ENCODE measurements around the gene ADCY1. TPM values are rescaled to one million over a fixed set of nuclear protein-coding genes. Genes with fewer than 3 reads are reported as not detected.
"Not testable (repeated sequence)": the region's sequence is repeated elsewhere in the genome, so short reads cannot be mapped to it uniquely, and the experiment has no call there.

The ADCY1 gene
- 0.10 and 0.15 TPM in 2 replicates for polyA plus RNA-seq (2011; rRNA removed)
- 0.18 and 0.26 TPM in 2 replicates for polyA minus RNA-seq (2011; rRNA and poly(A)+ RNA removed)

DNA sequence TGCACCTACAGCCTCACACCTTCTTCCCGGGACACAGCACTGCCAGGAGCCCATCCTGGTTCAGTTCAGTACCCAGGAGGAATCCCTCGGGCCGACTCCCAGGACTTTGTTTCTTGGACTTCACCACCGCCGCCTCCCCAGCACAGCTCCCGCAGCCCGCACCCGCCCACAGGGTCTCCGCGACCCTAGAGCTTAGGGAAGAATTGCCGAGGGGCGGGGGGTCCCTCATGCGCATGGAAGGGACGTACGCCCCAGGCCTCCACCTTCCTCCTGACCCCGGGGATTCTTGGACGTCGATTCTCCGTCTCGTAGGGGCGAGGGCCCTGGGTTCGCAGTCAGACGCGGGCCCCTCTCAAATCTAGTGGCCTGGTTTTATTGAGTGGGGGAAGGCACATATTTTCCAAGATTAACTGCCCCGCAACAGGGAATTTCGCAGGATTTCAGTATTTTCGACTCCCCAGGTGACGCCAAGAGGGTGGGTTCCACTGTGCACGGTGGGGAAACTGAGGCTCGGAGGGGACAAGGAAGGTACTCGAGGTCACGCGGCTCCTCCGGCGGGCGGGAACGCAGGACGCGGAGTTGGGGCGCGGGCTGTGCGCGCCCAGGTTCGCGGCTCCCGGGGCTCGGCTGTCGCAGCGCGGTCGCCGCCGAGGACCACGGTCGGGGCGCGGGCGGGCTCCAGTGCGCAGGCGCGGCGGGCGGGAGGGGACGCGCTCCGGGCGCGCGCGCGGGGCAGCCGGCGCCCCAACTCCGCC, at the start of gene ADCY1:
Gene ADCY1, plus strand, starts transcription at position 708 of the 755 bp plus-strand sequence. CDS start 176 bp downstream, outside the sequence.
- ChIA-PET CTCF (no interaction called here), POLR2A (no interaction called here)
- Histone ChIP-seq H3K27ac (ENCODE audit: low read depth, low read length) (no peak within 1 kb of the TSS), H3K9me3 (ENCODE audit: control insufficient read depth, insufficient read depth, low read length) (no peaks in the 10 kb centered on the region; the same call in 1 of the 2 replicates), H3K4me3 (ENCODE audit: low read depth, low read length) (peak within 1 kb of the TSS; percentile 51), H3K27me3 (ENCODE audit: control insufficient read depth, insufficient read depth, low read length) (peaks cover 69% of the 10 kb centered on the region)
- TF ChIP-seq, protein P1, sequence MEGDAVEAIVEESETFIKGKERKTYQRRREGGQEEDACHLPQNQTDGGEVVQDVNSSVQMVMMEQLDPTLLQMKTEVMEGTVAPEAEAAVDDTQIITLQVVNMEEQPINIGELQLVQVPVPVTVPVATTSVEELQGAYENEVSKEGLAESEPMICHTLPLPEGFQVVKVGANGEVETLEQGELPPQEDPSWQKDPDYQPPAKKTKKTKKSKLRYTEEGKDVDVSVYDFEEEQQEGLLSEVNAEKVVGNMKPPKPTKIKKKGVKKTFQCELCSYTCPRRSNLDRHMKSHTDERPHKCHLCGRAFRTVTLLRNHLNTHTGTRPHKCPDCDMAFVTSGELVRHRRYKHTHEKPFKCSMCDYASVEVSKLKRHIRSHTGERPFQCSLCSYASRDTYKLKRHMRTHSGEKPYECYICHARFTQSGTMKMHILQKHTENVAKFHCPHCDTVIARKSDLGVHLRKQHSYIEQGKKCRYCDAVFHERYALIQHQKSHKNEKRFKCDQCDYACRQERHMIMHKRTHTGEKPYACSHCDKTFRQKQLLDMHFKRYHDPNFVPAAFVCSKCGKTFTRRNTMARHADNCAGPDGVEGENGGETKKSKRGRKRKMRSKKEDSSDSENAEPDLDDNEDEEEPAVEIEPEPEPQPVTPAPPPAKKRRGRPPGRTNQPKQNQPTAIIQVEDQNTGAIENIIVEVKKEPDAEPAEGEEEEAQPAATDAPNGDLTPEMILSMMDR (IDR thresholded peaks at IDR 0.05; ENCODE audit: low read depth, low read length): no peak
- DNase-seq (ENCODE audit: low read depth, low spot score): no peak

- TF ChIP-seq, protein P1 (IDR thresholded peaks at IDR 0.05; ENCODE audit: low read depth, low read length): no peak
- Histone ChIP-seq H3K27ac (ENCODE audit: low read depth, low read length) (no peak overlapping the region), H3K9me3 (ENCODE audit: control insufficient read depth, insufficient read depth, low read length) (no peaks in the 10 kb centered on the region), H3K4me3 (ENCODE audit: low read depth, low read length) (no peak overlapping the region), H3K27me3 (ENCODE audit: control insufficient read depth, insufficient read depth, low read length) (no peaks in the 10 kb centered on the region)
- ChIA-PET POLR2A (no interaction called here), CTCF (no interaction called here)
- no peak for DNase-seq (ENCODE audit: low read depth, low spot score)
These were observed 49.7 kb upstream of the ADCY1 start for GRCh38 chr7:45524445-45524844.

GRCh38 chr7:45525057-45525456, 49.1 kb upstream of the ADCY1 start:
- ChIA-PET POLR2A (no interaction called here), CTCF (no interaction called here)
- no peak for DNase-seq (ENCODE audit: low read depth, low spot score)
- Histone ChIP-seq H3K4me3 (ENCODE audit: low read depth, low read length) (no peak overlapping the region), H3K27me3 (ENCODE audit: control insufficient read depth, insufficient read depth, low read length) (no peaks in the 10 kb centered on the region), H3K9me3 (ENCODE audit: control insufficient read depth, insufficient read depth, low read length) (no peaks in the 10 kb centered on the region), H3K27ac (ENCODE audit: low read depth, low read length) (no peak overlapping the region)
- TF ChIP-seq, protein P1 (IDR thresholded peaks at IDR 0.05; ENCODE audit: low read depth, low read length): no peak

DNA sequence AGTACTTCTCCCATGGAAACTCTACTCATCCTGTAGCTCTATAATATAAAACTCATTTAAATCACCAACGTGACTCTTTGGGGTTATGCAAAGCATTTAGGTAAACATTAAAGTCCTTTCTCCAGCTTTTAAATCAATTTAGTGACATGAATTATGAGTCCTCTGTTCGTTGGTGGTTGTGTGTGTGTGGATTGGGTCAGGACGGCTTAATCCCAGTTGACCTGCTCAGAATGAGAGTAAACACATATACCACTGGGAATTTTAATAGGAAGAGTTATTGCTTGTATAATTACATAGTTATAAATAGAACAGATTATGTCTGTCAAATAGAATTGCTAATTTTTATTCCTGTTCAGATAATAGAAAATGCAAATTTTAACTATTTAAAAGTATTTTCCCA, 30.7 kb upstream of the ADCY1 start:
- no peak for DNase-seq (ENCODE audit: low read depth, low spot score)
- Histone ChIP-seq H3K9me3 (ENCODE audit: control insufficient read depth, insufficient read depth, low read length) (no peaks in the 10 kb centered on the region), H3K27ac (ENCODE audit: low read depth, low read length) (no peak overlapping the region), H3K4me3 (ENCODE audit: low read depth, low read length) (no peak overlapping the region), H3K27me3 (ENCODE audit: control insufficient read depth, insufficient read depth, low read length) (no peaks in the 10 kb centered on the region)
- TF ChIP-seq, protein P1 (IDR thresholded peaks at IDR 0.05; ENCODE audit: low read depth, low read length): no peak
- CTCF ChIA-PET: no interaction called here
- POLR2A ChIA-PET: no interaction called here

GRCh38 chr7:45545105-45545710, 29.0 kb upstream of the ADCY1 start:
- H3K9me3 ChIP-seq (ENCODE audit: control insufficient read depth, insufficient read depth, low read length); H3K27me3 ChIP-seq (ENCODE audit: control insufficient read depth, insufficient read depth, low read length); DNase-seq (ENCODE audit: low read depth, low spot score); H3K4me3 ChIP-seq (ENCODE audit: low read depth, low read length); CTCF ChIA-PET; H3K27ac ChIP-seq (ENCODE audit: low read depth, low read length); POLR2A ChIA-PET: not testable (repeated sequence)

DNA sequence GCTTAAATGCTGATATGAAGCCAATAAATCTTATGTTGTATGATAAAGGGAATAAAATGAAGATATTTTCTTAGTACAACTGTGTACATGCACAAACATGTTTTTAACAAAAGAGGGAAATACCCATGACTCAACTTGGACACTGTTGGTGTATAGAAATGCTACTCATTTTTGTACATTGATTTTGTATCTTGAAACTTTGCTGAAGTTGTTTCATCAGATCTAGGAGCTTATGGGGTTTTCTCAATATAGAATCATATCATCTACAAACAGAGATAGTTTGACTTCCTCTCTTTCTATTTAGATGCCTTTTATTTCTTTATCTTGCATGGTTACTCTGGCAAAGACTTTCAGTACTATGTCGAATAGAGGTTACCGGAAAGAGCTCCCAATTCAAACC, 25.3 kb upstream of the ADCY1 start:
- CTCF ChIA-PET; H3K27me3 ChIP-seq (ENCODE audit: control insufficient read depth, insufficient read depth, low read length); DNase-seq (ENCODE audit: low read depth, low spot score); POLR2A ChIA-PET; H3K9me3 ChIP-seq (ENCODE audit: control insufficient read depth, insufficient read depth, low read length); H3K4me3 ChIP-seq (ENCODE audit: low read depth, low read length); H3K27ac ChIP-seq (ENCODE audit: low read depth, low read length): not testable (repeated sequence)

All from AG04450 (cell line).